Lower lobe of right lung (tissue), 2 donors: ENCODE data around the gene PEAK1. TPM values are rescaled to one million over a fixed set of nuclear protein-coding genes. Genes with fewer than 3 reads are reported as not detected.

Experiments used
- ATAC-seq, 2 donors: fragments of 200-7000 bp; cut with Tn5 transposase; one replicate each; pipeline ENCODE4 v1.9.1; 2020 to 2022; ENCODE audit warnings: mild to moderate bottlenecking in 2 of 2, moderate library complexity in 2 of 2
- DNase-seq: peaks from one replicate; pipeline ENCODE4 v3.0.0-alpha.2; 2020
- H3K27ac ChIP-seq: fragments of 200-600 bp; one replicate; pipeline ENCODE4 v1.8.0; 2022
- H3K27me3 ChIP-seq: fragments of 200-600 bp; one replicate; pipeline ENCODE4 v1.8.0; 2022; ENCODE audit warnings: low read depth
- H3K36me3 ChIP-seq: fragments of 200-600 bp; one replicate; pipeline ENCODE4 v1.8.0; 2022; ENCODE audit warnings: mild to moderate bottlenecking
- H3K4me1 ChIP-seq: fragments of 200-600 bp; one replicate; pipeline ENCODE4 v1.8.0; 2022
- H3K4me3 ChIP-seq: fragments of 200-600 bp; one replicate; pipeline ENCODE4 v1.8.0; 2022; ENCODE audit warnings: mild to moderate bottlenecking
- H3K9me3 ChIP-seq: fragments of 200-600 bp; one replicate; pipeline ENCODE4 v1.8.0; 2022
- intact Hi-C: fragments of 100-400 bp; cut with DNase I; formaldehyde crosslinking; loops from one replicate; pipeline ENCODE4 v1.11.0; 2022
- total RNA-seq: library from RNA; stranded (reverse); fragmentation: NEBNext Ultra II Directional; extraction: Animal tissue kit (Norgen Biotek cat#: 25700); gene quantifications from one replicate; pipeline ENCODE4 v1.2.1, GENCODE V29; 2021
- TF ChIP-seq, protein P1 (sequence below): fragments of 200-600 bp; IDR thresholded peaks from one replicate; pipeline ENCODE4 v1.8.0; 2022; ENCODE audit warnings: antibody characterized with exemption, mild to moderate bottlenecking
- donor health status: DM: no; HTN: yes; CAD: no; lungs with severe emphysema.

Gene PEAK1
- total RNA-seq, 1 donor from 2014 or later: 112 TPM

DNA sequence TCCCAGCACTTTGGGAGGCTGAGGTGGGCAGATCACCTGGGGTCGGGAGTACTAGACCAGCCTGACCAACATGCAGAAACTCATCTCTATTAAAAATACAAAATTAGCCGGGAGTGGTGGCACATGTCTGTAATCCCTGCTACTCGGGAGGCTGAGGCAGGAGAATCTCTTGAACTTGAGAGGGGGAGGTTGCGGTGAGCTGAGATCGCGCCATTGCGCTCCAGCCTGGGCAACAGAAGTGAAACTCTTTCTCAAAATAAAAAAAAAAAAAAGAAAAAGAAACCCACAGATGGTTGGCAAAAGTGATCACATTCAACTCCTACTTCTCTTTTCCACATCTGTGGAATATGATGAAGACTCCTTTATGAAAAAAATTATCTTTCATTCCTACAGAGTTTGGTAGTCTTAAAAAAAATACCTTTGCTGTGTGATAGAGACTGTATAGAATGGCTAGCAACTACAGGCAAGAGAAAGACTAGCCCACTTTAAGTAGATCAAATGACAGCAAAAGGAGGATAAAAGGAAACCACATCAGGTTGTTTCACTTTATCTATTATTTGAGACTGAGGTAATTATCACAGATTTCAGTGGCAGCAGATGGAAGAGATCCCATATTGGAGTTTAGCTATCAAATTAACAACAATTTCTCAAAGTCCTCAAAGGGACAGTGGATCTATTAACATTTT is 176.0 kb downstream of the PEAK1 start:
- DNase-seq: no peak
- H3K27me3 ChIP-seq: no peaks in the 10 kb centered on the region
- no peaks in the 10 kb centered on the region for H3K9me3 ChIP-seq
- intact Hi-C loops: no loop called here
- H3K27ac ChIP-seq: no peak overlapping the region
- H3K4me1 ChIP-seq: no peaks in the 10 kb centered on the region
- no peak overlapping the region for H3K4me3 ChIP-seq
- TF ChIP-seq, protein P1, sequence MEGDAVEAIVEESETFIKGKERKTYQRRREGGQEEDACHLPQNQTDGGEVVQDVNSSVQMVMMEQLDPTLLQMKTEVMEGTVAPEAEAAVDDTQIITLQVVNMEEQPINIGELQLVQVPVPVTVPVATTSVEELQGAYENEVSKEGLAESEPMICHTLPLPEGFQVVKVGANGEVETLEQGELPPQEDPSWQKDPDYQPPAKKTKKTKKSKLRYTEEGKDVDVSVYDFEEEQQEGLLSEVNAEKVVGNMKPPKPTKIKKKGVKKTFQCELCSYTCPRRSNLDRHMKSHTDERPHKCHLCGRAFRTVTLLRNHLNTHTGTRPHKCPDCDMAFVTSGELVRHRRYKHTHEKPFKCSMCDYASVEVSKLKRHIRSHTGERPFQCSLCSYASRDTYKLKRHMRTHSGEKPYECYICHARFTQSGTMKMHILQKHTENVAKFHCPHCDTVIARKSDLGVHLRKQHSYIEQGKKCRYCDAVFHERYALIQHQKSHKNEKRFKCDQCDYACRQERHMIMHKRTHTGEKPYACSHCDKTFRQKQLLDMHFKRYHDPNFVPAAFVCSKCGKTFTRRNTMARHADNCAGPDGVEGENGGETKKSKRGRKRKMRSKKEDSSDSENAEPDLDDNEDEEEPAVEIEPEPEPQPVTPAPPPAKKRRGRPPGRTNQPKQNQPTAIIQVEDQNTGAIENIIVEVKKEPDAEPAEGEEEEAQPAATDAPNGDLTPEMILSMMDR: no peak
- no peak for ATAC-seq
- peaks cover 10% of the 10 kb centered on the region for H3K36me3 ChIP-seq

DNA sequence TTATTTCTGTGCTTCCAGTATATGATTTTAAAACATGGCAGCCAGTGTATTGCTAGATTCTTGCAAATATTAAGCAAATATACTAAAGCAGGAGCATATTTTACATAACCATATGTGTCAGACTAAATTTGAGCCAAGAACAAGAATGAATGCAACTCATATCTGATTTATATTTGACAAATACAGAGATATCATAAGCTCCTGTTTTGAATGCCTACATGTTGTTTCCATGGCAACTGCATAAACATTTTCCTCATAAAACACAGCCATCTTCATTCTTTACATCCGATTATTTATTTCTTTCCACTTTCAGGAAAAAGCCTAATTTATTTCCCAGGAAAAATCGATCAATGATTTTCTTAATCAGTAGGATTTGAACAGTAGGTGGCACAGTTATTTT is 176.8 kb downstream of the PEAK1 start:
- H3K27ac ChIP-seq: no peak overlapping the region
- H3K27me3 ChIP-seq: no peaks in the 10 kb centered on the region
- ATAC-seq: no peak
- no peaks in the 10 kb centered on the region for H3K4me1 ChIP-seq
- no peaks in the 10 kb centered on the region for H3K9me3 ChIP-seq
- DNase-seq: no peak
- peaks cover 4% of the 10 kb centered on the region for H3K36me3 ChIP-seq
- H3K4me3 ChIP-seq: no peak overlapping the region
- TF ChIP-seq, protein P1: no peak
- intact Hi-C loops: no loop called here

DNA sequence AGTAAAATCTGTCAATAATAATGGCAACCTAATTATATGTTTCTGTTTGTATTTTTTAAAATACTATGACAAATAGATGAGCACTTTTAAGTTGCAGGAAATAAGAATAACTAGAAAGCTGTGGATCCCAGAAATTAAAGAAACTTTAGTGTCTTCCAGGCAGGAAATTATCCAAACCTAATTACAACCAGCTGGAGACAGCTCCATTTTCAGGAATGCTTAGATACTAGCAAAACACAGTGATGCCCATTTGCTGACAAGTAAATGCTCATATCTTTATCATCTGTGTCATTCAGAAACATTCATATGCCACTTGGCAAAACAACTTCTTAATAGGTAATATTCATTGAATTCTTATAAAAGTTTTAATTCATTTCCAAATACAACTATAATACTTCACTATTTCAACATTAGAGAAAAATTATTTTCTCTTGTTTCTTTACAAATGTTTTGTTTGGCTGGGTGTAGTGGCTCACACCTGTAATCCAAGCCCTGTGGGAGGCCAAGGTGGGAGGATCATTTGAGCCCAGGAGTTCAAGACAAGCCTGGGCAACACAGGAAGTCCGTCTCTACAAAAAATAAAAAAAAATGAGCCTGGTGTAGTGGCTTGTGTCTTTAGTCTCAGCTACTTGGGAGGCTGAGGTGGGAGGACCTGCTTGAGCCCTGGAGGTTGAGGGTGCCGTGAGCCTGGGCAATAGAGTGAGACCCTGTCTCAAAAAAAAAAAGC is 179.9 kb downstream of the PEAK1 start:
- Histone ChIP-seq H3K4me1 (no peaks in the 10 kb centered on the region), H3K9me3 (no peaks in the 10 kb centered on the region), H3K36me3 (peaks cover 9% of the 10 kb centered on the region), H3K4me3 (no peak overlapping the region), H3K27me3 (no peaks in the 10 kb centered on the region), H3K27ac (no peak overlapping the region)
- no peak for DNase-seq
- no peak for ATAC-seq
- intact Hi-C loops: no loop called here
- TF ChIP-seq, protein P1: no peak

DNA sequence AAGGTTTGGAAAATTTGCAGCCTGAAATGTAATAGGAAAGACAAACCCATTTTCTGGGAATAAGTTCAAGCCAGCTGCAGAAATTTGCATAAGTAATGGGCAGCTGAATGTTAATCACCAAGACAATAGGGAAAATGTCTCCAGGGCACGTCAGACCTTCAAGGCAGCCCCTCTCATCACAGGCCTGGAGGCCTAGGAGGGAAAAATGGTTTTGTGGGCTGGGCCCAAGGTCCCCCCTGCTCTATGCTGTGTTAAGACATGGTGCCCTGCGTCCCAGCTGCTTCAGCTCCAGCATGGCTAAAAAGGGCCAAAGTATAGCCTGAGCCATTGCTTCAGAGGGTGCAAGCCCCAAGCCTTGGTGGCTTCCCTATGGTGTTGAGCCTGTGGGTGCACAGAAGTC is 184.3 kb downstream of the PEAK1 start:
- no peaks in the 10 kb centered on the region for H3K9me3 ChIP-seq
- intact Hi-C loops: no loop called here
- no peak overlapping the region for H3K4me3 ChIP-seq
- ATAC-seq: no peak
- H3K27ac ChIP-seq: no peak overlapping the region
- no peaks in the 10 kb centered on the region for H3K27me3 ChIP-seq
- no peak for DNase-seq
- TF ChIP-seq, protein P1: no peak
- peaks cover 6% of the 10 kb centered on the region for H3K36me3 ChIP-seq
- no peaks in the 10 kb centered on the region for H3K4me1 ChIP-seq

DNA sequence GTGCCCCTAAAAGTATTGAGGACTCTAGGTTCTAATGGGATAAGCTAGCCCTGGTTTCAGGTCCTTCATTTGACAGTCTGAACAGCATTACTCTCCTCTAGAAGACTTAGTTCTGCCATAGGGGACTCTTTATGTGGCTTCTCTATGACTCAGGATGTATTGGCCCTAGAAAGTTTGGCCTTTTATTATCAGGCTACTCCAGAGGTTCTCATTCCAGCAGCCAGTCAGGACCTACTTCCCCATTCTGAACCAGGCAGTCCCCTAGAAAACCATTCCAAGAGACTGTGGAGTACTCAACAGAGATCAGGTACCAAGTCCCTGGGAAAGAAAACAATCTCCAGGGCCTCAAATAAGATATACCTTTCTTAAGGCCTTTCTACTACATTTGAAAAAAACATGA is 191.1 kb downstream of the PEAK1 start:
- no peak for DNase-seq
- intact Hi-C loops: no loop called here
- ATAC-seq: no peak
- TF ChIP-seq, protein P1: no peak
- Histone ChIP-seq H3K27me3 (no peaks in the 10 kb centered on the region), H3K9me3 (no peaks in the 10 kb centered on the region), H3K4me1 (peaks cover 12% of the 10 kb centered on the region), H3K4me3 (no peak overlapping the region), H3K27ac (no peak overlapping the region), H3K36me3 (no peaks in the 10 kb centered on the region)
